ENCODE results near the gene UMAD1.

DNA sequence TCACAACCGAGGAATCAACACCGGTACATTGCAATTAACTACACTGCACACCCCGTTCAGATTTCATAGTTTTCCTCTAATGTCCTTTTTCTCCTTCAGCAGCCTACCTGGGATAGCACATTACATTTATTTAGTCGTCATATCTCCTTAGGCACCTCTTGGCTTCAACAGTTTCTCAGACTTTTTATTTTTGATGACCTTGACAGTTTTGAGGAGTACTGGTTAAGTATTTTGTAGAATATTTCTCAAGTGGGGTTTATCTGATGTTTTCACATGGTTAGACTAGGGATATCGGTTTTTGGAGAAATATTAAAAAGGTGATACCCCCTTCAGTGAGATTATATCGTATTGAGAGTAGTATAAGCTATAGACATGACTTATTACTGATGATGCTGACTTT, 241.0 kb downstream of the UMAD1 start:
- TF ChIP-seq GATA2 (IDR thresholded peaks at IDR 0.05; ENCODE audit: low read depth, low read length) (no peak), GATA3 (IDR thresholded peaks at IDR 0.05; ENCODE audit: low read depth, low read length) (no peak)

Data from SH-SY5Y (cell line).